ENCODE results near the gene PELI2.

DNA sequence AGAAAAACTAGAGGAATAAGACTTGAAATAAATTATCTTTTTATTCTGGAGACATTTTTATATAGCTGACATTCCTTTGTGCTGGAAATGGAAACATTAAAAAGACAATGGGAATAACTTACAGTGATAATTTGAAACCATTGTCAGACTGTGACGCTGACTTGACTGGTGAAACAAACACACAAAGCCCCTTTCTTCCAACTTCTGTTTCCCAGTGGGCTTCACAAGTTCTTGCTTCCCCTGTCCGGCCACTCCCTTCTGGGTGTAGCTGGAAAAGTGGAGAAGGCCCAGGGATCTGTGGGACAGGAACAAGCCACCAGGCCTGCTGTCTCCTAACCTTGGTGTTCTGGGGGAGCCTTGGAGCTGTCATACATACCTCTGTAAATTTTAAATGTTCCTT is 58.8 kb downstream of the PELI2 start:
- no peak for TF ChIP-seq POLR2A (IDR thresholded peaks at IDR 0.05; ENCODE audit: low read depth, low read length)
- TF ChIP-seq POLR2AphosphoS5 (IDR thresholded peaks at IDR 0.05; ENCODE audit: low read depth, low read length) = no peak
